NCI-H1092 (cell line): ENCODE results near the gene RRP7A.
A peak's percentile ranks its signal among the peaks of the same experiment; 100 is the strongest.
"Not testable (repeated sequence)": the region's sequence is repeated elsewhere in the genome, so short reads cannot be mapped to it uniquely, and the experiment has no call there.

Experiments
- DNase-seq: peaks from one replicate; lab custom pipeline; 2025; lab: John Stamatoyannopoulos, UW

RRP7A gene

DNA sequence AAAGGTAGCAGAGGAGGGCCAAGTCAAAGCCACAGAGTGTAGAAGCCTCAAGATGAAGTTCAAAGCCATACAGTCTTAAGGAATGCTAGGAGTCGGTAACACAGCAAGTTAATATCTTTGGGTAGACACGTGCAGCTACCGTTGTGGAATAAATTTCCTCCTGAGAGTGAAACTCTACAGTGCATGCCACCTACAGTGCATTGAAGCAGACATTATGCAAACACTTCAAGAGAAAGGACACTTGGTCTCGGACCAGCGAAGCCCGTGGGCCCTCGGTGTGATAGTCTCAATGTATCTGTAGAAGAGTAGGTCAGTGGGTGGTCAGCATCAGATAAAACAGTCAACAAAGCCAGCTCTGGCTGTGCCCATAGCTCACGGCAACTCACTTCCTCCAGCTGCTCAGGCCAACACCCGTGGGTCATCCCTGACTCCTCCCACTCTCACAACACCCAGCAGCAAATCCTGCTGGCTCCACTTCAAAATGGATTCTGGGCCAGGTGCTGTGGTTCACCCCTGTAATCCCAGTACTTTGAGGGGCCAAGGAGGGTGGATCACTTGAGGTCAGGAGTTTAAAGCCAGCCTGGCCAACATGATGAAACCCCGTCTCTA lies 24.0 kb downstream of the RRP7A start:
- DNase-seq: not testable (repeated sequence)

DNA sequence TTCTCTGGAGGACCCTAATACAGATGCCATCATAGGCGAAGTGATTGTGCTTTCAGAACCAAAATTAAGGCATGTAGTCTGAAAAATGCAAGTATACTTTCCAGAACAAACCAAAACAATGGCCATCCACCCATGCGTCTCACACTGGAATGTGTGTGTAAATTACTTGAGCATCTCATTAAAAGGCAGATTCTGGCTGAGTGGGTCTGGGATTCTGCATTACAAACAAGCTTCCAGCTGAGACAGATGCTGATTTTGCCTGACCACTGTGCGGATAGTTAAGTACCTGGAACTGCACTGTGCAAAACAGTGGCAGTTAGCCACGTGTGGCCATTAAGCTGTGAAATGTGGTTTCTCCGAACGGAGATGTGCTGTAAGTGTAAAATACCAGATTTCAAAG lies 26.2 kb downstream of the RRP7A start:
- DNase-seq: no peak

DNA sequence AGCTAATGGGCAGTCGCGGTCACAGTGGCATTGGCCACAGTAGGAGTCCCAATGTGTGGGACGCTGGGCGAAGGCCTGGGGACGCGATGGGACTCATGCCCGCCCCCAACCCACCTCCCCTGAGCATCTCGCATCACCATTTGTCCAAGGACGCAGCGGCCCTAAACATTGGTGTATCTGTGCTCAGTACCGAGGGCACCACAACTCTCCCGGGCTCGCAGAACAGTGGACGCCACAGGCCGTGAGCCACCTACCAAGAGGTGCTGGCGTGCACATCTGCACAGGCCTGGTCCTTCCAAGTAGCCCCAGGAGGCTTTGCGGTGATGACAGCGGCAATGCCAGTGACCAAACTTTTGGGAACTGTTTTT lies 27.3 kb downstream of the RRP7A start:
- no peak for DNase-seq

DNA sequence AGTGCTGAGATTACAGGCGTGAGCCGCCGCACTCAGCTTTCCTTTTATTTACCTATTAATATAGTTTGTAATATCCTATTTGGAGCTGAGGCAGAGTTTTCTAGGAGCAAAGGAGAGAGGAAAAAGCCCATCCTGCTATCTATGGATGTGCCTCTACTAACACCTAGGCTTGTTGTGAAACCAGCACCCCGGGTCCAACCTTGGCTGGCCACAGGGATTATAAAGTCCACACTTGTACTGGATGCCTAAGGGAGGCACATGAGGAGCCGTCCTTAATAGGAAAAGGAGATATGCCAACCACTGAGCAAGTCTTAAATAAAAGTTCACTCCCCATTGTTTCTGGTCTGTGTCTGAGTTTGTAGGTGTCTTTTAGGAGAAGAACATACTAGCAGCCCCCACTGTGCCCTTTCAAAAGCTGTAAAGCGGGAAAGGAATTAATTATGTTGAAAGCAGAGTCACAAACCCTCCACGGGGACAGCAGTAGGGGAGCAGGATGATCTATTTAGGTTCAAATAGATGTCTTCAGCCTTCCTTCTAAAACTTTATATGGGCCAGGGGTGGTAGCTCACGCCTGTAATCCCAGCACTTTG lies 29.3 kb downstream of the RRP7A start:
- DNase-seq: no peak

DNA sequence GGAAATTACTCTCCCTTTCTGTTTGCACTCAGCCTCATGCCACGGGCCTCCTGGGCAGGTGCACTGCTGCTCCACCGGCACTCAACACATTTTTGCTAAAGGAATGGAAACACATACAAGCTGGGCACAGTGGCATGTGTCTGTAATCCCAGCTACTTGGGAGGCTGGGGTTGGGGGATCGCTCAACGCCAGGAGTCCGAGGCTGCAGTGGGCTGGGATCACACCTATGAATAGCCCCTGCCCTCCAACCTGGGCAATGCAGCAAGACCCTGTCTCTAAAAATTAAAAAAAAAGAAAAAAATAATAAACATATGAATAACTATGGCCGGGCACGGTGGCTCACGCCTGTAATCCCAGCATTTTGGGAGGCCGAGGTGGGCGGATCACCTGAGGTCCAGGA lies 30.6 kb downstream of the RRP7A start:
- no peak for DNase-seq

DNA sequence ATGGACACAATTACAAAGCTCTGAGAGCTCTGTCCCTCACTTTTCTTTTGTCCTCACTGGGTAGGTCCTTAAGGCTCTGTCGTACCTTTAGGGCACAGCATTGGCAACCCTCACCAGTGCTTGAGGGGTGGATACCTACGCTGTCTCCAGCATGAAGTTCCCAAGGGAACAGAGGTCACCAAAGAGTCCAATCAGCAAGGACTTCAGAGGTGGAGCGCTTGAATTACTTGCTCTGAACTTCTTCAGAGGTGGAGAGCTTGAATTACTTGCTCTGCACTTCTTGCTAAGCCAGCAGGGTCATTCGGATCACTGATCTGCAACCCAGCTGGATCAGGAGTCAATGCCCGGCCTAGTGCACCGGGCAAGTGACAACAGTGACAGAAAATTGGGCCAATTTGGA lies 35.1 kb downstream of the RRP7A start:
- no peak for DNase-seq

DNA sequence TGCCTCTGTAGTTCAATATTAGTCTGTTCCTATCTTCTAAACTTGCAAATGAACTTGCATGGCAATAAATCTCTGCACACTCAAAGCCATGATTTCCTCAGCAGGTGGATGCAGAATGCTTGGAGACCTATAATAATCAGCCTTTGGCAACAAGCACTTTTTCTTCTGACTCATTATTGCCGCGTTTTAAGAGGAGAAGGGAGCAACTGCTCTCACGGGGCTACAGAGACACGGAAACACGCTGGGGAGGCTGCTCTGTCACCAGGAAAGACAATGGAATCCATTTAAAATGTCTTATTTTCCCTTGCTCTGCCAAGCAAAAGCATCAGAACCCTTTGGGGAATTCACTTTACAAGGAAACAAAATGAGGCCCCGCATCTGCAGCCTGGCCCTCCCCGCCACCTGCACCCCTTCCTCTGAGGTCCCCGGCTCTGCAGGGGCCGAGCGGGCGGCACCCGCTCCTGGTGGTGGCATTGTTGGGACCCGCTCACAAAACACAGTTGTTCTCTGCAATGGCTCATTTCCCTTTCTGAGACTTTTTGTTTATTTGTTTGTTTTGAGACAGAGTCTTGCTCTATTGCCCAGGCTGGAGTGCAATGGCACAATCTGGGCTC lies 35.9 kb downstream of the RRP7A start:
- DNase-seq: not testable (repeated sequence)

DNA sequence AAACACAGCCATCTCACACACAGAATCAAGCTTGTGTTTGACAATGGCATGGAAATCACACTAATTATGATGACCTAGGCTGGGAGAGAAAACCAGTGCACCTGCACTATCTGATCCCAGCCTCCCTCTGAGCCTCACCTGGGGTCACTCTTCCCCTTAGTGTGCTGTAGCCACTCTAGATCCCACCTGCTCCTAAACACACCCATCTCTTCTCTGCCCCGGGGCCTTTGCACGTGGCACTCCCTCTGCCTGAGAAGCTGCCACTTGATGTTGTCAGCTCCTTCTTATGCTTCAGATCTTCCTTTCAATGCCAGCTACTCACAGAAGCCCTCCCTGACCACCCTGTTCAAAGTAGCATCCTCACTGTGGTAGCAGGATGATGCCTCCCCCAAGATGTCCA lies 44.5 kb downstream of the RRP7A start:
- DNase-seq: no peak

DNA sequence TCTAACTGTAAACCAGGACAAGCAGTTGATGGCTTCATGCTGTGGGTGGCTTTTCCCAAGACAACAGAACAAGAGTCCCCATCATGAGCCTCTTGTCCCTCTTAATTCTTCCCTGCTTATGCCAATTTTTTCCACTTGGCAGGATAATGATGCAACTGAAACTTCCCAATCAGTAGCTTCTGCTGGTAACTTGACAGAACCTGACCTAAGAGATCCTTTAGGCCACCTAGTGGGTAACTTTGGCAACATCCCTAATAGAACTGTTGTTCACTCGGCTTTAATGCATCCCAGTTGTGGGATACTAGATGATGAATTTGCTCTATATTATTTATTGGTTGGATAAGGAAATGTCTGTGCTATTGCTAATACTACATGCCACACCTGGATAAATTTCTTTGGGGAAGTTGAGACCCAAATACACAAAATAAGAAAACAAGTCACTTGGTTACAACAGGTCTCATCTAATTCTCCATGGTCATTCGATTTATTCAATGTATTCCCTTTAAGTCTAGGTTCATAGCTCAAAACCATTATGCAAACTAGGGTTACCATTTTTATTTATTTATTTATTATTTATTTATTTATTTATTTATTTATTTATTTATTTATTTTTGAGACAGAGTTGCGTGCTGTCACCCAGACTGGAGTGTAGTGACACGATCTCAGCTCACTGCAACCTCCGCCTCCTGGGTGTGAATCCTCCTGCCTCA lies 46.0 kb downstream of the RRP7A start:
- no peak for DNase-seq

DNA sequence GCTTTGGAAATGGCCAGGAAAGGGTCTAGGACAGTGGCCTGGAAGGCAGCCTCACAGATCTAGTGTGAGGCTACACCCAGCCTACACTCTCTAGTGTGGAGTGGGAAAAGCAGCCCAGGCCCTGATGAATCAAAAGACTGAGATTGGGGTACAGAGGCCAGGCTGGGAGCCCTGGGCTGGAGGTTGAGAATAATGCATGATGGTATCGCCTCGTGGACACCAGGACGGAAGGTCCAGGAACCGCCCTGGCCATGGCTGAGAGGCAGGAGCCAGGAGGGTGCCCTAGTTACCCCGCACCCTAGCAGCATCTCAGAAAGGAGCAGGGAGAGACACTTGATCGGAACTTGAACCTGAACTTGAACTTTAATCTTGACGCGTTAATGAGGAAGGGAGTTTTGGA lies 46.9 kb downstream of the RRP7A start:
- DNase-seq: no peak

DNA sequence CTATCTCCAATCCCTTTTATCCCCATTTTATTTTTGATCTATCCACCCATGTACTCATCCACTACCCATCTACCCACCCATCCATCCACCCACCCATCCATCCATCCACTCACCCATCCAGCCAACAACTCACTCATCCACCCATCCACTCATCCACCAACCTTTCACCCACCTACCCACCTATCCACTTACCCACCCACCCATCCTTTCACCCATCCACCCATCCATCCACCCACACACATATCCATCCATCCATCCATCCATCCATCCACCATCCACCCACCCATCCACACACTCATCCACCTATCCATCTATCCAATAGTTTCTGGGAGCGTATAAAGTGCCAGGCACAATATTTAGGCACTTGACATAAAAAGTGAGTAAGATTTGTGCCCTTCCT lies 48.2 kb downstream of the RRP7A start:
- no peak for DNase-seq

DNA sequence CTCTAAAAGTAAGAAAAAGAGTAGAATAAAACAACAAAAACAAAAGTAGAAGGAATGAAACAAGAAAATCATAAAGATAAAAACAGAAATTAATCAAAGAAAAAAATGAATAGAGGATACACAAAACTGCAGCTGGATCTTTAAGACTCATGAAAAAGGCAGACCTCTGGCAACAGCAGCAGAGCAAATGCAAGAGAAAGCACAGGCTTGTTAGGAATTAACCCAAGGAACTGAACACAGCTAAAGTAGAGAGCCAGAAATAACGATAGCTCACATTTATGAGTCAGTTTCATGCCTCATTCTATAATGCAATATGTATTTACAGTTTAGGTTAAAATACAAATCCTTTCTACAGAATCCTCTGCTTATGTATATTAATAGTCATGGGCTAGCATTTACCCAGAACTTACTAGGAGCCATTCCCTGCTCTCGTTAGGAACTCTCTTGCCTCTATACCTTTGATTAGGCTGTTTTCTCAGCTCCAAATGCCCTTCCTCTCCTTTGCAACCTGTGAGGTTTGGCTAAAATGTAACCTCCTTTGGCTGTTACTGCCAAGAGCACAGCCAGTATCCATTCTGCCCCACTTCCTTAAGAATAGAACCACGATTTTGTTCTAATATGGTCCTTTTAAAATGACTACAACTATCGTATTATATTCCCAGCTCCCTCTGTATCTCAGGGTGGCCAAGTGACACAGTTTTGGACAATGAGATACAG lies 49.1 kb downstream of the RRP7A start:
- no peak for DNase-seq

DNA sequence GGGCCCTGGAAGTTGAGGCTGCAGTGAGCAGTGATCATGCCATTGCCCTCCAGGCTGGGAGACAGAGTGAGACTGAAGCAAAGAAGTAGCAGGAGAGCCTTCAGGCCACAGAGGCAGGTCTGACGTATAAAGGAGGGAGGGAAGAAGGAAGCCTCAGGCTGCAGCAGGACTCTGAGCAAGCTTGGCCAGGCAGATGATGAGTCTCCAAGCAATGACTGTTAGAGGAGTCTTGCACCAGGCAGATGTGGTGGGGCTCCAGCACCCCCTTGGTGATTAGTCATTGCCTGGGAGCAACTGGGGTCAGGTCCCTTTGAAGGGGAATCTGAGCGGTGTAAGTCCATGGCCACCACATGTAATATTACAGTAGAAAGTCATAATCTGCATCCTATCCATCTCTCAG lies 50.8 kb downstream of the RRP7A start:
- DNase-seq: no peak

DNA sequence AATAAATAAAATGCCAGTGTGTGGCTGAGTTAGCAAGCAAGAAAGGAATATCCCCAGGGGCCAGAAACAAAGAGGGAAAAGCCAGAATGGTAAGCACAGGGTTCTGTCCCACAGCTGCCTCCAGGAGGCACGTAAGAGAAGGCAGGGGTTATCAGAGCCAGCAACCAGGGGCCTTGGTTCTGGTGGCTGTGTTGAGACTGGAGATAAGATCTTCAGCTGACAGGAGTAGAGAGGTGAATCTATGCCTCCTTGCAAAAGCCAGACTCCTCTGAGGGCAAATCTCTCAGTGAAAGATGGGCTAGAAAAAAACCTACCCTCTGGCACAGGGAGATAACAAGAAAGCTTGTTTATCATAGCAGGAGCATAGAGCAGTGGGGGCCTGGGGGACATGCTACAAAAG lies 57.6 kb downstream of the RRP7A start:
- peak; percentile 8 for DNase-seq

DNA sequence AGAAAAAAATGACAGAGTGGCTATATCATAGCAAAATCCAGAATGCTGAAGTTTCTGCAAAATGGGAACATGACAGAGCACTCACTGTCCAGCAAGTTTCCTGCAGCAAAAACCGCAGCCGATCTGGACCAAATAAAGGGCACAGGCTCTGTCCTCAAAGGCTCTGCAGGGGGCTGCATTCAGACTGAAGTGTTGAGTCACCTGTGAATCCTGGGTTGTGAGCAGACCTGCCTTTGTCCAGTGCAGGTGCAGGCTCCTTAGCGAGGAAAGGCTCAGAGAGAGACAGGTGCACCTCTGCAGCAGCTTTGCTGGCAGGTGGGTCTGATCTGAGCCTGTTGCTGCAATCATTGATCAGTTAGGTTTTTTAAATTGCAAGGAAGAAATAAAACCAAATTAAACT lies 58.1 kb downstream of the RRP7A start:
- peak; percentile 72 for DNase-seq
